Upper lobe of left lung (tissue), 4 donors: Measurements from ENCODE around the gene HDHD3.

Source experiments
- CTCF ChIP-seq, 6 experiments: fragments of 450-650 bp in 4 of 6; fragments of 200-600 bp in 2 of 6; sonication (generic) in 2 of 6; IDR thresholded peaks; one replicate each; pipeline ENCODE4 v1.5.1; 2016 to 2019; ENCODE audit warnings: antibody characterized with exemption in 6 of 6
- POLR2A ChIP-seq, 4 donors: fragments of 450-650 bp; IDR thresholded peaks; one replicate each; pipeline ENCODE4 v1.5.1; 2016 to 2017; ENCODE audit warnings: antibody characterized with exemption in 4 of 4, mild to moderate bottlenecking in 2 of 4

- TF ChIP-seq POLR2A (IDR thresholded peaks at IDR 0.05) (no peak), CTCF (IDR thresholded peaks at IDR 0.05) (no peak)
Observed at GRCh38 chr9:113399646-113400200, 22.9 kb upstream of the HDHD3 start.
